NCI-H2227 (cell line): Measurements from ENCODE around the gene LTO1.
"Not testable (repeated sequence)": the region's sequence is repeated elsewhere in the genome, so short reads cannot be mapped to it uniquely, and the experiment has no call there.

Experiments
- DNase-seq: peaks from one replicate; lab custom pipeline; 2025; ENCODE audit not compliant: unreplicated experiment; lab: John Stamatoyannopoulos, UW

The LTO1 gene

GRCh38 chr11:69636512-69637197 is 38.5 kb downstream of the LTO1 start:
- DNase-seq: peak; percentile 76

DNA sequence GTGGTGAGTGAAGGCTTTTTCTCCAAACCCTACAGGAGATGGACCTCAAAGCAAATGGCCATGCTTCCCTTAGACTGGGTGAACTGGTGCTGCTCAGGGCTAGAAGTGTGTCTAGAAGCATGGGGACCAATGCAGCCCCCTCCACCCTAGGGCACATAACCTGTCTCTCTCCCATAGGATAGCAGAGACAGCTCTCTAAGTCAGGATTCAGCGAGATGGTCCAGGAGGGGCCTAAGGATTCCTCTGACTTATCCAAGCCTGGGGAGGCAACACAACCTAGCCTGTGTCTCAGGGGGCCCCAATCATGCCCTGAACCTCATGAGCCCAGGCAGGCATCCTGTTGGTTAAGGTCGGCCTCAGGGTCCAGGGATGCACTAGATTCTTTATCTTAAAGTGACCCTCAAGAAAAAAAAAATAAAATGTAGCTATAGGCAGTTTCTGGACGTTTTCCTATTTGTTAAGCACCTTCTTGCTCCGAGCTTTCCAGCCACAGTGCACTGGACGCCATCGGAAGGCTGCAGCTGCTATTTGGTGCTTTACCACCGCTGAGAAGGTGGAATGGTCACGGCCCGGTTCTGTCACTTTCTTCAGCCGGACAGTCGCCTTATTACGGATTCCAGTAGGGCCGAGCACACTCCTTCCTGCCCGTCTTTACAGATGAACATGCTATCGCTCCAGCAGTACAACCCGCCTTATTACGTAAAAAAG is 39.2 kb downstream of the LTO1 start:
- DNase-seq: no peak

- no peak for DNase-seq
These were observed 40.0 kb downstream of the LTO1 start for GRCh38 chr11:69635195-69635594.

DNA sequence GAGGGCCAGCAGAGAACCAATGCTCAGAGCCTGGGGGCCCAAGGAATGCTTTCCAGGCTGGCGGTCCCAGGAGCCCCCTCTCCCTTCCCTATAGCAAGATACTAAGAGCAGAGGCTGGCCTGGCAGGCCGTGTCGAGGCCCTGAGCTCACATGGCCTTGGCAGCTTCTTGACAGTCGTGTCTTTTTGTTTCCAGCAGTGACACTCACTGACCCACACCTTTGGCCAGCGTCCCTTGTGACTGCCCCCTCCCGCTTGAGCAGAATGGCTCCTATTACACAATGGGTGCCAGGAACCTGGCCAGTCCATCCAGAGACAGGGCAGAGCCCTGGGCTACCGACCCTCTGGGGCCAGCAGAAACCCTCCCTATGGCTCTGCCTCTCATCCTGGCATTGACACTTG is 40.6 kb downstream of the LTO1 start:
- DNase-seq: no peak

DNA sequence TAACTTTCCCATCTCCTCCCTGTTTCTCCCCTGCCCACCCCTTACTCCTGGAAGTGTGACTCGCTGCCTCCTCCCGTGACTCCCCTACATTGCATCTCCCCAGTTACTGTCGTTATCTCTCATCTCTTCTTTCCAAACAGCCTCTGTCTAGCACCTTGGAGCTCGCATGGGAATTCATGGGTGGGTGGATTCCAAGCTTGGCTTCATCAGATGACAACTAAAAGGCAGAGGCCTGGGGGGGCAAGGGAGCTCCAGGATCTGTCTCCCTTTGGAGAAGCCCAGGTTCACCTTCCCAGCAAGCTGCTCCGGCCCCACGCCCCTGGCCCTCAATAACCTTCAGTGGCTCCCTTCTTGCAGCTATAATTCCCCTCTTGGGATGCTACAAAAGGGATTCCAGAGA is 41.1 kb downstream of the LTO1 start:
- no peak for DNase-seq

DNA sequence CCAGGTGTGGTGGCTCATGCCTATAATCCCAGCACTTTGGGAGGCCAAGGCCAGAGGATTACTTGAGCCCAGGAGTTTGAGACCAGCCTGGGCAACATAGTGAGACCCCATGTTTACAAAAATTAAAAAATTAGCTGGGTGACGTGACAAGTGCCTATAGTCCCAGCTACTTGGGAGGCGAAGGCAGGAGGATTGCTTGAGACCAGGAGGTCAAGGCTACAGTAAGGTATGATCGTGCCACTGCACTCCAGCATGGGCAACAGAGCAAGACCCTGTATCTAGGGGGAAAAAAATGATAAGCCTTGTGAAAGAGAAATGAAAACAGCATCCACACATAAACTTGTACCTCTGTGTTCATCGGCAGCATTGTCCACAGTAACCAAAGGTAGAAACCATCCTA is 42.3 kb downstream of the LTO1 start:
- no peak for DNase-seq

- DNase-seq: no peak
These were observed 44.7 kb downstream of the LTO1 start for GRCh38 chr11:69630424-69630823.

- DNase-seq: no peak
These were observed 45.1 kb downstream of the LTO1 start for GRCh38 chr11:69630017-69630416.

DNA sequence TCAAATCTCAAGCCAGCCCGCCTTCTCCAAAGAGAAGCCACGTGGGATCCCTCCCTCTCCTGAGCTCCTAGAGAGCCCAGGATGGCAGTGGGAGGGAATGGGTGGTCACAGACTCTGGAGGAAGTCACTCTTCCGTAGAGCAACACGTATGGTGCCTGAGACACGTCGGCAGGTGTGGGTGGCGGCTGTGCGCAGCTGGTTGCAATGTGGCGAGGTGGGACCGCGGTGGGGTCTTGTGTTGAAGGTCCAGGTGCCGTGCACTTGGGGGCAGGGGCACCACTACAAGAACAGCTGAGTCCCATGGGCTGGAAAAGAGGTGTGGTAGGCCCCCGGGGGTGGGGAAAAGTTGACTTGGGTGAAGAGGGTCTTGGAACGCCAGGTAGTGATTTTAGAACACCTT is 47.6 kb downstream of the LTO1 start:
- no peak for DNase-seq

GRCh38 chr11:69625476-69625875 is 49.7 kb downstream of the LTO1 start:
- no peak for DNase-seq

- no peak for DNase-seq
These were observed 50.9 kb downstream of the LTO1 start for GRCh38 chr11:69624293-69624692.

DNA sequence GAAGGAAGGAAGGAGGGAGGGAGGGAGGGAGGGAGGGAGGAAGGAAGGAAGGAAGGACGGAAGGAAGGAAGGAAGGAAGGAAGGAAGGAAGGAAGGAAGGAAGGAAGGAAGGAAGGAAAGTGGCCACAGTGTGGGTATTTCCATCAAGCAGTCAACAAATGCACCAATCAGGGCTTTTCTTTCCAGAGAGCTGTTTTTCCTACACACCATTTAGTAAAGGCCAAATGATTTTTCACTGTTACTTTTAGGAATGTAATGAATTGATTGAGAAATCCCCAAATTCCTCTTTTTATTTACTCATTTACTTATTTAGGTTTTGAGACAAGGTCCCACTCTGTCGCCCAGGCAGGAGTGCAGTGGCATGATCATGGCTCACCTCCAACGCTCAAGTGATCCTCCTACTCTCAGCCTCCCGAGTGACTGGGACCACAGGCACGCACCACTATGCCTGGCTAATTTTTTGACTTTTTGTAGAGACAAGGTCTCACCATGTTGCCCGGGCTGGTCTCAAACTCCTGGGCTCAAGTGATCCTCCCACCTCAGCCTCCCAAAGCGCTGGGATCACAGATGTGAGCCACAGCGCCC is 53.0 kb downstream of the LTO1 start:
- DNase-seq: not testable (repeated sequence)

DNA sequence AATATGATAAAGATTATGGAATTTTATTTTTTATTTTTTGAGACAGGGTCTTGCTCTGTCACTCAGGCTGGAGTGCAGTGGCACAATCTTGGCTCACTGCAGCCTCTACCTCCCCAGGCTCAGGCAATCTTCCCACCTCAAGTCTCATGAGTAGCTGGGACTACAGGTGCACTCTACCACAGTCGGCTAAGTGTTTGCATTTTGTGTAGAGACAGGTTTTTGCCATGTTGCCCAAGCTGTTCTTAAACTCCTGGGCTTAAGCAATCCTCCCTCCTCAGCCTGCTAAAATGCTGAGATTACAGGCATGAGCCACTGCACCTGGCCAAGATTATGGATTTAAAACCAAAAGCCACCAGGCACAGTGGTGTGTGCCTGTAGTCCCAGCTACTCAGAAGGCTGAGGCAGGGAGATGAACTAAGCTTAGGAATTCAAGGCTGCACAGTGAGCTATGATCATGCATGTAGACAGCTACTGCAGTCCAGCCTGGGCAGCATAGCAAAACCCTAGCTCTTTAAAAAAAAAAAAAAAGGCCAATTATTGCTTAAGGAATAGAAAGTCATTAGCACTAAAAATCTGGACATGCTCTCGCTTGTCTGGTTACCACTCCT is 54.4 kb downstream of the LTO1 start:
- DNase-seq: no peak

DNA sequence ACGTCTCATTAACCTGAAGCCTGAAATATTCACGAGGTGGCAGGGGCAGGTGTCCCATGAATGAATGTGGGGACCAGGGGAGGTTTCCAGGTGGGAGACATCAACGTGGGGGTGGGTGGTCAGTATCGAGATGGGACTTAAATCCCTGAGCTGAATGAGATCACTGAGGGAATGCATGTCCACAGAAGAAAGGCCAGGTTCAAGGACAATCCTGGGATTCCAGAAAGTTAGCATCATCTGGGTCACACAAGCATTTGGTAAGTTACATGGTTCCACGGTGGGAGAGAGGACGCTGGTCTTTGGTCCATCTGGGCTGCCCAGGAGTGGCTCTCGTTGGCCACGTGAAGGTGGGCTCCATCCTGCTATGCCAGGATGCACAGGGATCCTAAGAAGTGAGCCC is 56.9 kb downstream of the LTO1 start:
- no peak for DNase-seq

DNA sequence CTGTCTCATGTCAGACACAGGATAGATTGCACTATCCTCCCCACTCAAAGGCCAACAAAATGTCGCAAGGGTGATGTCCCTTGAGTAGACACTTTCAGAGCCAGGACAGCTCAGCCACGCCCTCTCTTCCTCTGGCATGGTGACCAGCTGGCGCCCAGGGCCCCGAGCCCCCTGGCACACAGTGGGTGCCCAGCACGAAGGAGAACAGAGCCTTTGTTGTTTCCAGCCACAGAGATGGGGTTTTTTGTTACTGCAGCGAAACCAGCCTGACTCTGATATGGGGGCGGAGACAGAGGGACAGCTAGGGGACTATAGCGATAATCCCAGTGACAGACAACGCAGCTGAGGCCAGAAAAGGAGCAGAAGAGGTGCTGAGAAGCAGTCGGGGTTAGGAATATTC is 57.5 kb downstream of the LTO1 start:
- no peak for DNase-seq

GRCh38 chr11:69617220-69617619 is 57.9 kb downstream of the LTO1 start:
- no peak for DNase-seq
